HCT116 (cell line): Measurements from ENCODE around the gene MEGF6. TPM values are rescaled to one million over a fixed set of nuclear protein-coding genes. Genes with fewer than 3 reads are reported as not detected.

Experiments
- ATAC-seq: fragments of 200-7000 bp; cut with Tn5 transposase; 2 replicates; pipeline ENCODE4 v1.9.1; 2020; ENCODE audit warnings: mild to moderate bottlenecking, moderate library complexity
- BruUV-seq: library from RNA; stranded (reverse); fragments of 400-500 nt; replicated peaks from 2 replicates; lab custom pipeline; 2021; lab: Mats Ljungman, UMichigan
- CTCF ChIA-PET: fragments of 300-600 bp; sonication (Branson Sonifier 250); formaldehyde crosslinking; loops from one replicate; lab custom pipeline; 2021; ENCODE audit warnings: antibody characterized with exemption; lab: Charles Lee
- POLR2A ChIA-PET: fragments of 300-600, 350-600 bp; sonication (Branson Sonifier 250); formaldehyde crosslinking; loops from one replicate; lab custom pipeline; 2021; ENCODE audit warnings: antibody characterized with exemption; lab: Charles Lee
- RAD21 ChIA-PET, 2 experiments: fragments of 300-600 bp; sonication (Branson Sonifier 250); formaldehyde crosslinking; loops; one replicate each; lab custom pipeline; 2023; ENCODE audit warnings: low total read pairs in 2 of 2; ENCODE audit not compliant: uncharacterized antibody in 2 of 2, unreplicated experiment in 2 of 2, low non-redundant PET in 1 of 2; lab: Charles Lee
- DNase-seq: peaks from one replicate; pipeline ENCODE4 v3.0.0-alpha.2; 2010; ENCODE audit warnings: low read depth, low spot score
- H2AFZ ChIP-seq: fragments of 200-600 bp; shearing (Covaris generic), sonication (generic); 2 replicates; pipeline ENCODE4 v1.6.1; 2017; ENCODE audit warnings: low read depth, mixed run types, mixed read lengths, antibody characterized with exemption, low read length; ENCODE audit not compliant: poor library complexity, severe bottlenecking
- H3K27ac ChIP-seq: 2 replicates; pipeline ENCODE4 v1.5.1; 2012; ENCODE audit warnings: low read depth, low read length
- H3K27me3 ChIP-seq: fragments of 200-600 bp; sonication (generic); 2 replicates; pipeline ENCODE4 v1.6.1; 2016; ENCODE audit warnings: mixed run types, low read length, mixed read lengths; ENCODE audit not compliant: insufficient read depth
- H3K36me3 ChIP-seq, 2 experiments: fragments of 200-500 bp in 1 of 2; fragments of 200-600 bp in 1 of 2; sonication (Bioruptor generic) in 1 of 2; sonication (generic) in 1 of 2; 2 replicates each; pipeline versions ENCODE4 v1.5.1 to v1.6.1; 2014 to 2016; ENCODE audit warnings: low read length in 2 of 2, inconsistent platforms in 1 of 2, mixed read lengths in 1 of 2, mixed run types in 1 of 2; ENCODE audit not compliant: insufficient read depth in 2 of 2, control insufficient read depth in 1 of 2
- H3K4me1 ChIP-seq, 2 experiments: fragments of 200-600 bp in 1 of 2; sonication (generic) in 1 of 2; 2 replicates each; pipeline versions ENCODE4 v1.5.1 to v1.6.1; 2012 to 2017; ENCODE audit warnings: low read length in 2 of 2, inconsistent platforms in 1 of 2, mild to moderate bottlenecking in 1 of 2, mixed read lengths in 1 of 2, mixed run types in 1 of 2, moderate library complexity in 1 of 2; ENCODE audit not compliant: insufficient read depth in 2 of 2, control insufficient read depth in 1 of 2
- H3K4me2 ChIP-seq: fragments of 200-600 bp; sonication (generic); 2 replicates; pipeline ENCODE4 v1.6.1; 2017; ENCODE audit warnings: mixed run types, low read length, mixed read lengths
- H3K4me3 ChIP-seq, 2 experiments: fragments of 200-600 bp in 1 of 2; sonication (generic) in 1 of 2; replicated peaks in 1 of 2; 2 replicates each; pipeline ENCODE4 v1.5.1; 2011 to 2016; ENCODE audit warnings: low read length in 2 of 2, control low read depth in 1 of 2, low read depth in 1 of 2, mild to moderate bottlenecking in 1 of 2, mixed read lengths in 1 of 2, mixed run types in 1 of 2
- H3K79me2 ChIP-seq: fragments of 200-600 bp; sonication (generic); 2 replicates; pipeline ENCODE4 v1.6.1; 2017; ENCODE audit warnings: mild to moderate bottlenecking, mixed run types, low read length, moderate library complexity, mixed read lengths; ENCODE audit not compliant: insufficient read depth
- H3K9ac ChIP-seq: fragments of 200-600 bp; sonication (generic); 2 replicates; pipeline ENCODE4 v1.6.1; 2016; ENCODE audit warnings: low read length, mixed read lengths
- H3K9me2 ChIP-seq: fragments of 200-600 bp; sonication (generic), shearing (Covaris generic); 2 replicates; pipeline ENCODE4 v1.6.1; 2017; ENCODE audit warnings: mixed run types, mild to moderate bottlenecking, moderate library complexity; ENCODE audit not compliant: insufficient read depth
- H3K9me3 ChIP-seq, 2 experiments: fragments of 200-500 bp in 1 of 2; fragments of 200-600 bp in 1 of 2; sonication (Bioruptor generic) in 1 of 2; sonication (generic) in 1 of 2; 2 replicates each; pipeline ENCODE4 v1.6.1; 2014 to 2017; ENCODE audit warnings: low read length in 2 of 2, mixed read lengths in 2 of 2, inconsistent platforms in 1 of 2, low read depth in 1 of 2, mild to moderate bottlenecking in 1 of 2, mixed run types in 1 of 2, moderate library complexity in 1 of 2; ENCODE audit not compliant: control insufficient read depth in 1 of 2, insufficient read depth in 1 of 2
- H4K20me1 ChIP-seq: fragments of 200-600 bp; sonication (generic), shearing (Covaris generic); 2 replicates; pipeline ENCODE4 v1.6.1; 2017; ENCODE audit warnings: mixed run types, mild to moderate bottlenecking, moderate library complexity; ENCODE audit not compliant: insufficient read depth
- FOSL1 ChIP-seq: IDR thresholded peaks from 2 replicates; pipeline ENCODE4 v1.6.1; 2012; ENCODE audit warnings: low read depth
- POLR2AphosphoS5 ChIP-seq: IDR thresholded peaks from 2 replicates; pipeline ENCODE4 v1.6.1; 2011; ENCODE audit warnings: mild to moderate bottlenecking, low read depth, low read length, moderate library complexity
- ZFX ChIP-seq: fragments of 450-650 bp; IDR thresholded peaks from 2 replicates; pipeline ENCODE4 v1.6.1; 2017
- intact Hi-C: fragments of 100-400 bp; cut with micrococcal nuclease; formaldehyde crosslinking; loops from 2 replicates; pipeline ENCODE4 v1.10.0; 2022
- total RNA-seq: library from RNA; stranded (reverse); gene quantifications from one replicate; pipeline ENCODE4 v1.2.1, GENCODE V29; 2021; ENCODE audit not compliant: unreplicated experiment
- TF ChIP-seq, protein P1 (sequence below), 3 experiments: fragments of 200-600 bp in 1 of 3; sonication (generic) in 1 of 3; IDR thresholded peaks in 2 of 3; conservative IDR thresholded peaks in 1 of 3; 2 replicates each; pipeline ENCODE4 v1.5.1; 2012 to 2017; ENCODE audit warnings: low read depth in 2 of 3, low read length in 2 of 3, antibody characterized with exemption in 1 of 3, borderline replicate concordance in 1 of 3, control low read depth in 1 of 3, mild to moderate bottlenecking in 1 of 3, mixed read lengths in 1 of 3, mixed run types in 1 of 3, moderate library complexity in 1 of 3; ENCODE audit not compliant: insufficient read depth in 1 of 3

MEGF6 gene
- total RNA-seq, 1 experiment from 2014 or later, result 47.6 TPM

DNA sequence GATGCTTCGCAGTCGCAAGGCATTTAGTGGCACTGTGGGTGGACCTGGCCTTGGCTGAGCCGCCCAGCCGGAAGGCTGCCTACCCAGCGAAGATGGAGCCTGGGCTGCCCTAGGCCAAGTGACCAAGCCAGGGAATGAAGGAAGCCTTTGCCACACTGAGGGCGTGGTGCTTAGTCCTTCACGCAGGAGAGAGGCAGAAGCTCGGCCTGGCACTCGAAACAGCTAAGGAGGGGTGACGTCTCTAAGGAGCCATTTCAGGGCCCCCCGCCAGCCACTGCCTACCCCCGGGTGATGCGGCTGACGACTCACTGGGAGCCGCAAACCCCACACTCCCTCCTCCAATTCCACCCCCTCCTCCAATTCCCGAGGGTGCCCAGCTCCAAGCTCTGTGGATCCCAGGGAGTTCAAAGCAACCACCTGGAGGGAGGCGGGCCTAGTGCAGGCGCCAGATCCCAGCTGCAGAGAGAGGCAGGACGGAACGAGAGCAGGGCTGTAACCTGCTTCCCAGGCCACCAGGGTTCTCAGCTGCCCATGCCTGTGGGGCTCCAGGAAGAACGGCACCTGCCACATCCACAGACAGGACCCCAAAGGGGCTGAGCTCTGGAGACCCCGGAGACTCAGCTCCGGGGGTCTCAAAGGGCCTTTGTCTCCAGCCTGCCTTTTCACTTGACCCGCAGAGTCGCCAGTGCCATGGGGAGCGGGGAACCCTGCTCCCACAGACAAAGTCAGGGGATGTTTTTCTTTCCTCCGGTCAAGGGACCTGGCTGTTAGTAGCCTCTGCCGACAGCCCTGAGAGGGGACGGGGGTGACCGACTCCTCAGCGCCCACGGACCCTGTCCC, 81.0 kb downstream of the MEGF6 start:
- Histone ChIP-seq H3K9me3 (no peaks in the 10 kb centered on the region), H3K9me2 (no peaks in the 10 kb centered on the region), H3K36me3 (no peaks in the 10 kb centered on the region), H3K27ac (peak overlapping the region; percentile 81; the same call in 1 of the 2 replicates), H3K4me2 (peak overlapping the region; percentile 98), H3K27me3 (no peaks in the 10 kb centered on the region), H3K4me1 (peaks cover 13 to 22% of the 10 kb centered on the region in 2 experiments), H2AFZ (no peak overlapping the region), H4K20me1 (no peaks in the 10 kb centered on the region), H3K79me2 (no peaks in the 10 kb centered on the region), H3K9ac (peak overlapping the region; percentile 70), H3K4me3 (peak overlapping the region; percentile 57 to 70)
- POLR2A ChIA-PET, result interaction anchor here (1.4 kb wide), 1 partner anchor 9 kb away, joined by 3 read pairs; no protein-coding TSS in a partner anchor
- no peak for TF ChIP-seq POLR2AphosphoS5
- TF ChIP-seq, protein P1, sequence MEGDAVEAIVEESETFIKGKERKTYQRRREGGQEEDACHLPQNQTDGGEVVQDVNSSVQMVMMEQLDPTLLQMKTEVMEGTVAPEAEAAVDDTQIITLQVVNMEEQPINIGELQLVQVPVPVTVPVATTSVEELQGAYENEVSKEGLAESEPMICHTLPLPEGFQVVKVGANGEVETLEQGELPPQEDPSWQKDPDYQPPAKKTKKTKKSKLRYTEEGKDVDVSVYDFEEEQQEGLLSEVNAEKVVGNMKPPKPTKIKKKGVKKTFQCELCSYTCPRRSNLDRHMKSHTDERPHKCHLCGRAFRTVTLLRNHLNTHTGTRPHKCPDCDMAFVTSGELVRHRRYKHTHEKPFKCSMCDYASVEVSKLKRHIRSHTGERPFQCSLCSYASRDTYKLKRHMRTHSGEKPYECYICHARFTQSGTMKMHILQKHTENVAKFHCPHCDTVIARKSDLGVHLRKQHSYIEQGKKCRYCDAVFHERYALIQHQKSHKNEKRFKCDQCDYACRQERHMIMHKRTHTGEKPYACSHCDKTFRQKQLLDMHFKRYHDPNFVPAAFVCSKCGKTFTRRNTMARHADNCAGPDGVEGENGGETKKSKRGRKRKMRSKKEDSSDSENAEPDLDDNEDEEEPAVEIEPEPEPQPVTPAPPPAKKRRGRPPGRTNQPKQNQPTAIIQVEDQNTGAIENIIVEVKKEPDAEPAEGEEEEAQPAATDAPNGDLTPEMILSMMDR (IDR thresholded peaks at IDR 0.05 in 2 of 3, conservative IDR thresholded peaks at IDR 0.05 in 1 of 3; ENCODE audit: borderline replicate concordance in 1 of 3, insufficient read depth in 1 of 3, low read depth in 2 of 3, low read length in 2 of 3), result peak in 2 of 3 experiments; percentile 8 to 15; a peak in 1 of 6 replicates
- CTCF ChIA-PET, result no interaction called here
- DNase-seq (no peak), ATAC-seq (peak; percentile 53)
- intact Hi-C loops, result loop anchor here (2.0 kb wide), 1 partner anchor 20 kb away; no protein-coding TSS in a partner anchor
- RAD21 ChIA-PET, result interaction anchor here in 1 of 2 experiments (1.4 kb wide), 1 partner anchor 77 kb away, joined by 3 read pairs; no protein-coding TSS in a partner anchor
- TSS peak; percentile 59 for BruUV-seq

DNA sequence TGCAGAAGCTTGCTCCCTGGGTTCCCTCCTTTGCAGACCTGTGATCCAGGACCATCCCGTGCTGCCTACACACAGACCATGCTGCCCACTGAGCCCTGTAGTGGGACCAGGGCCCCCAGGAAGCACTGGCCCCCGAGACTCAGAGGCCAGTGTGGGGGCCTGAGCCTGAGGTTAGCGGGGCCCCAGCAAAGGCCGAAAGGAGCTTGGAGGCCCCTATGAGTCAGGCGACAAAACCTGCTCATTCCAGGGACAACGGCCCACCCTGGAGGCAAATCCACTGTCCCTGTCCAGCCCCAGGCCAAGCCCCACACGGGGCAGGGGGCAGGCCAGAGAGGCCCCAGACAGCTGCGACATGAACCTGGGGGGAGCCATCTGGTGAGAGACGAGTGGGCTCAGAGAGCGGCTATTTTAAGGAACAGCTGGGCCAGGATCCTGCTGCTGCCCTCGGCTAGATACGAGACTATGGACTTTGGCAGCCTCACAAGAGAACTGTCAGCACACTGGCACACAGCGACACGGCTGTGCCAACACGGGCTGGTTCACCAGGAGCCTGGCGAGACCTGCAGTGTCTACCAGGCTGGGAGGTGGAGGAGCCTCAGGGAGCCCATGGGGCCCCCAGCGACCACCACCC, 82.1 kb downstream of the MEGF6 start:
- Histone ChIP-seq H3K36me3 (no peaks in the 10 kb centered on the region), H3K4me2 (no peak overlapping the region), H3K79me2 (no peaks in the 10 kb centered on the region), H3K9ac (no peak overlapping the region), H4K20me1 (no peaks in the 10 kb centered on the region), H2AFZ (no peak overlapping the region), H3K4me1 (peaks cover 13 to 22% of the 10 kb centered on the region in 2 experiments), H3K4me3 (no peak overlapping the region), H3K27ac (no peak overlapping the region), H3K9me2 (no peaks in the 10 kb centered on the region), H3K9me3 (no peaks in the 10 kb centered on the region), H3K27me3 (no peaks in the 10 kb centered on the region)
- no TSS peak for BruUV-seq
- intact Hi-C loops, result no loop called here
- ATAC-seq (no peak), DNase-seq (no peak)
- ChIA-PET CTCF (no interaction called here), RAD21 (no interaction called here), POLR2A (no interaction called here)
- TF ChIP-seq FOSL1 (no peak), ZFX (no peak)
